GM19397 (cell line): Measurements from ENCODE around the gene KDELR1.

Experiments used
- ATAC-seq: cut with Tn5 transposase; IDR thresholded peaks from one replicate; pipeline ENCODE4 v1.9.1; 2021; ENCODE audit warnings: mild to moderate bottlenecking, moderate library complexity; ENCODE audit not compliant: unreplicated experiment

Gene KDELR1

DNA sequence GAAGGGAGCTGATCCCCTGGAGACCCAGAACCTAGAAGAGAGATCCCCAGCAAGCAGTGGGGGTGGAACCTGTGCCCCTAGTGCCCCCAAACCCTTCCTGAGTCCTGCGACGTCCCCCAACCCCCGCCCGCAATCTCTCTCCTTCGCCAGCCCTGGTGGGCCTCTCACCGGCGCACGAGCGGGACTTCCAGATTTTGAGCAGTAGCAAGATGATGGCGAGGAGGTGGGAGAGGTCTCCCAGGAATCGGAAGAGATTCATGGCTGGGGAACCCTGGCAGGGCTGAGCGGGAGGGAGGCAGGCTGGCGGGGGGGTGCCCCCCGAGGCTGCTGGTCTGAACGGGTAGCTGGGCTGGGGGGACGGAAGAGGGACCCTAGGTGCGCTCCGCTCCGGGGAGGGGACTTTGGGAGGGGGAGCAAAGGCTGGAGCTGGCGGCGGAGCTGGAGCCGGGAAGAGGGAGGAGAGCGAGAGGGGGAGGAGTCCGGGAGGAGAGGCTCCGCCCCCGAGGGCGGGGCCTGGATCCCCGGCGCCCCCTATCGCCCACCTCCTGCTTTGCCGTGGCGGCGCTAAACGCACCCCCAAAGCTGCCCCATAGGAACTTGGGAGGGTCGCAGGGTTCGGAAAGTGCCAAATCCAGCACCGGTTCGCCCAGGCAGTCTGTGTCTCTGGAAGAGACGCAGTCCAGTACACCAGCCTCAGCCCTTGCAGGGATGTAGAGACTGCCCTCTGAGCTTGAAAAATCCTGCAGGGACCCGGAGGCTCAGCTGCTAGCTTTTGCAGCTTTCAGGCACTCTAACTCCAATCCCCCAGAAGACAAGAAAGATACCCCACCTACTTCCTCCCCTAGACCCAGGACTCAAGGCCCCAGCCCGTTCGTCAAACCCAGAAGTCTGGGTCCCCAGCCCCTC is at the start of gene KDELR1:
TSS of gene KDELR1 (minus strand) at position 452 of the 906 bp plus-strand sequence. CDS start at position 259, 193 bp downstream.
- no peak for ATAC-seq

- no peak for ATAC-seq
These were observed 45.2 kb upstream of the KDELR1 start for GRCh38 chr19:48436586-48436985.

DNA sequence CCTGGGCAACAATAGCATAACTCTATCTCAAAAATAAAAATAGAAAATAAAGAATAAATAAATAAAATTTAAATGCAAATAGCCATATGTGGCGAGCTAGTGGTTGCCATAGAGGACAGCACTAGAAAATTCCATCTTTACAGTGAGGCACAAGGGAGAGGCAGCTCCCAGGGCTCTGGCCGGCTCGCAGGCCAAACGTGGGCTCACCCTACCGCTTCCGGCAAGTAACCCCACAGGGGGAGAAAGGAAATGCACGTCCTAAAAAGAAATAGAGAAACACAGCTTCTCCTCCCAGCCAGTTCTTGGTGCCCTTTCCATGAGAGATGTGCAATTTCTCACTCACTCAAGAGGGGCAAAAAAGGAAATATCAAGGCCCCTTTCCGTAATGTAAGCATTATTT is 42.0 kb upstream of the KDELR1 start:
- no peak for ATAC-seq

DNA sequence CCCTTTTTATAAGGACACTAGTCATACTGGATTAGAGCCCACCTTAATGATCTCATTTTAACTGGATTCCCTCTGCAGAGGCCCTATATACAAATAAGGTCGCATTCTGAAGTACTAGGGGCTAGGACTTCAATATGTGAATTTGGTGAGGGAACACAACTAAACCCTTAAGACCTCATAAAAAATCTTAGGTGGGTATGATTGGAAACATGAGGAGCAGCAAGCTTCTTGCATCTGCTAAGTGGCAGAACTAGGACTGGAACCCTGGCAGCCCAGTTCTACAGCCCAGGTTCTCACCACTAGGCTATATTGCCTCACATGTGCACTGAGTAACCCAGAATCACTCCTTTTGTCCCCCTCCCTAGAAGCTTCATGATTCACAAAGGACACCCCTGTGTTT is 37.3 kb upstream of the KDELR1 start:
- ATAC-seq: no peak

- ATAC-seq: no peak
These were observed 33.4 kb upstream of the KDELR1 start for GRCh38 chr19:48424694-48425219.

- no peak for ATAC-seq
These were observed 30.2 kb upstream of the KDELR1 start for GRCh38 chr19:48421548-48421947.

GRCh38 chr19:48419158-48419920 is 28.0 kb upstream of the KDELR1 start:
- peak; percentile 72 for ATAC-seq

GRCh38 chr19:48418317-48419064 is 27.1 kb upstream of the KDELR1 start:
- no peak for ATAC-seq

GRCh38 chr19:48417421-48417820 is 26.1 kb upstream of the KDELR1 start:
- no peak for ATAC-seq

- ATAC-seq: no peak
These were observed 24.5 kb upstream of the KDELR1 start for GRCh38 chr19:48415806-48416221.

DNA sequence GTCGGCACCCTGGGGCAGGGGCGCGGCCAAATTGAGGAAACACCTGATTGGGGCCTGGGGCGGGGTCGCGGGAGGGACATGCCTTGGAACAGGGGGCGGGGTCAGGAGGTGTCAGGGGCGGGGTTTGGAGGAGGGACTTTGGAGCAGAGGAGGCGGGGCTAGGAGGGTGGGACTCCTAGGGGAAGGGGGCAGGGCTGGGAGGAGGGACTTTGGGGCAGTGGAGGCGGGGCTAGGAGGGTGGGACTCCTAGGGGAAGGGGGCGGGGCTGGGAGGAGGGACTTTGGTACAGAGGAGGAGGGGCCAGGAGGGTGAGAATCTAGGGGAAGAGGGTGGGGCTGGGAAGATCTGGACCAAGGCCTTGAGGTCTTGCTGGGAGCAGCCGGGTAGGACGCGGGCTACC is 24.0 kb upstream of the KDELR1 start:
- ATAC-seq: no peak

DNA sequence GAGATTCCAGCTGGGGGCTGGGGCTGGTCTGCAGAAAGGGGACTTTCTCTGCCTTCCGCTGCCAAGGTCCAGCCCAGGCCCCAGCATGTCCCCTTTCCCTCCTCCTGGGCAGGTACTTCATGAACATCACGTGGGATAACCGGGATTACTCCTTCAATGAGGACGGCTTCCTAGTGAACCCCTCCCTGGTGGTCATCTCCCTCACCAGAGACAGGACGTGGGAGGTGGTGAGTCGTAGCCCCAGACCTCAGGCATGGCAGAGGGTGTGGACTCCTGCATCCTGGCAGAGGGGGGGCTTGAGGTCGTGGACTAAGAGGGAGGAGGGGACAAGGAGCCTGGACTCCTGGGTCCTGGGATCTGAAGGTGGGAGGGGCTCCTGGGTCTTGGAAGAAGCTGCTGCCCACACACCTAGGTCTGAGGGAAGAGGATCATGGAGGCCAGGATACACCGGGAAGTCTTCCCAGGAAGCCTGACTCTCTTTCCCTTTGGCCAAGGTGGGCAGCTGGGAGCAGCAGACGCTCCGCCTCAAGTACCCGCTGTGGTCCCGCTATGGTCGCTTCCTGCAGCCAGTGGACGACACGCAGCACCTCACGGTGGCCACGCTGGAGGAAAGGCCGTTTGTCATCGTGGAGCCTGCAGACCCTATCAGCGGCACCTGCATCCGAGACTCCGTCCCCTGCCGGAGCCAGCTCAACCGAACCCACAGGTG is 22.7 kb upstream of the KDELR1 start:
- no peak for ATAC-seq

- ATAC-seq: no peak
These were observed 14.5 kb upstream of the KDELR1 start for GRCh38 chr19:48405850-48406249.

- ATAC-seq: no peak
These were observed 13.8 kb upstream of the KDELR1 start for GRCh38 chr19:48405010-48405659.

GRCh38 chr19:48403606-48404005 is 12.3 kb upstream of the KDELR1 start:
- no peak for ATAC-seq

GRCh38 chr19:48401287-48401686 is 9.9 kb upstream of the KDELR1 start:
- ATAC-seq: no peak

DNA sequence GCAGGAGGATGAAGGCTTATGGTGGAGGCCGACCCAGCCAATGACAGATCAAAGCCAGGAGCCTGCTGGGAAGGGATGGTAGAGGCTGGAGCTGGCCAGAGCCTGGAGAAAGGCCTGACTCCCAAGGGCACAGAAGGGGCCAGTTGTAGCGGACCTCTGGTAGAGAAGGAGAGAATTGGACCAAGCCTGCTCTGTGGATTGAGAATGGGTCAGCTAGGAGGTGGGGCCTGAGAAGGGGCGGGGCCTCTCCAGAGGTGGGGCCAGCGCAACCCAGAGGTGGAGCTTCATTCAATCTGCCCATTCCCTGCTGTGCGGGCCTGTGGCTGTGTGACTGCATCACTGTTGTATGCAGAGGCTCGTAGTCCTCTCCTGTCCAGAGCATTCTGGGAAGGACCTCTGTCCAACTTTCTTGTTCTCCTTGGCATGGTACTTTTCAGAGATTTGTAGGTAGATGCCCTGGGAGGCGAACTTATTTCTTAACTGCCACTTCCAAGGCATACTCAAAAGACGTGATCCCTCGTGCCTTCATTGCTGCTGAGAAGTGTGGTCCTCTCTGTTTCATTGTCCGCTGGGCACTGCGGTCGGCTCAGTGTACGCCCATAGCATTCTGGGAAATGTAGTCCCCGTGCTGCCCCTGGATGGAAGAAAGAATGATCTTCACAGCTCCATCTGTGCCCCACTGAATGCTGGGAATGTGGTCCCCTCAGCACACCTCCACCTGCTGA is 8.8 kb upstream of the KDELR1 start:
- no peak for ATAC-seq

DNA sequence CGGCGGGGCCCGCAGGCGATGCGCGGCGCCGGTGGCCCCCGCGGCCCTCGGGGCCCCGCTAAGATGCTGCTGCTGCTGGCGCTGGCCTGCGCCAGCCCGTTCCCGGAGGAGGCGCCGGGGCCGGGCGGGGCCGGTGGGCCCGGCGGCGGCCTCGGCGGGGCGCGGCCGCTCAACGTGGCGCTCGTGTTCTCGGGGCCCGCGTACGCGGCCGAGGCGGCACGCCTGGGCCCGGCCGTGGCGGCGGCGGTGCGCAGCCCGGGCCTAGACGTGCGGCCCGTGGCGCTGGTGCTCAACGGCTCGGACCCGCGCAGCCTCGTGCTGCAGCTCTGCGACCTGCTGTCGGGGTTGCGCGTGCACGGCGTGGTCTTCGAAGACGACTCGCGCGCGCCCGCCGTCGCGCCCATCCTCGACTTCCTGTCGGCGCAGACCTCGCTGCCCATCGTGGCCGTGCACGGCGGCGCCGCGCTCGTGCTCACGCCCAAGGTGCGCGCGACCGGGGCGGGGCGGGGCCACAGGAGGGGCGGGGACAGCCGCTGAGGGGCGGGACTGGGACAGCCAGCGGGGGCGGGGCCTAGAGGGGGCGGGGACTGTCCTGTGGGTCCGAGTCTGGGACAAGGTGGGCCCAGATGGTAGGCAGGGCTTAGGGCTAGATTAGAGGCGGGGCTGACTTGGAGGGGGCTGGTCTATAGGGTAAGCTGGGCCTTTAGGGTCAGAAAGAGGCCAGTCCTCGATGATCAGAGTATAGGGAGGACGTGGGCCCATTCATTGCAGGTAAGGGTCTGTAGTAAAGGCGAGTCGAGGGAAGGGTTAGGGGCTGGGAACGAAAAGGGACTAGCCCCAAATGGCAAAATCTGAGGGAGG is 7.3 kb upstream of the KDELR1 start:
- peak; percentile 69 for ATAC-seq

- no peak for ATAC-seq
These were observed 6.7 kb upstream of the KDELR1 start for GRCh38 chr19:48398102-48398374.
